Stimulated activated CD8-positive, alpha-beta memory T cell treated with anti-CD3 and anti-CD28 coated beads, Interleukin-7, amount 100 ng/mL, for 4 hours (primary cell): Measurements from ENCODE around the gene SMPX.

ENCODE experiments used
- DNase-seq, 2 donors: peaks; one replicate each; pipeline ENCODE4 v3.0.0-alpha.2; 2020; ENCODE audit warnings: low read depth in 2 of 2

Gene SMPX

GRCh38 chrX:21657318-21658151, 100.4 kb downstream of the SMPX start:
- no peak for DNase-seq

- DNase-seq: no peak
Observed at GRCh38 chrX:21656587-21657317, 101.2 kb downstream of the SMPX start.
